NCI-H2081 (cell line): ENCODE data around the gene TSHZ3.

Experiments used
- DNase-seq, 2 experiments: peaks; one replicate each; lab custom pipeline; 2025; lab: John Stamatoyannopoulos, UW

TSHZ3 gene

GRCh38 chr19:31354799-31355664 lies 5.8 kb upstream of the TSHZ3 start:
- no peak for DNase-seq

- DNase-seq = no peak
Measured at GRCh38 chr19:31354316-31354715, 5.1 kb upstream of the TSHZ3 start.

- DNase-seq = no peak
Measured at GRCh38 chr19:31353833-31354232, 4.6 kb upstream of the TSHZ3 start.

- DNase-seq = no peak
Measured at GRCh38 chr19:31352782-31353651, 3.8 kb upstream of the TSHZ3 start.

- DNase-seq = no peak
Measured at GRCh38 chr19:31352296-31352781, 3.1 kb upstream of the TSHZ3 start.

GRCh38 chr19:31351855-31352195 lies 2.6 kb upstream of the TSHZ3 start:
- no peak for DNase-seq

GRCh38 chr19:31351056-31351854 lies 2.0 kb upstream of the TSHZ3 start:
- no peak for DNase-seq

- no peak for DNase-seq
Measured at GRCh38 chr19:31350693-31351055, 1.4 kb upstream of the TSHZ3 start.

- no peak for DNase-seq
Measured at GRCh38 chr19:31350033-31350692, 927 bp upstream of the TSHZ3 start.

GRCh38 chr19:31348481-31349159 lies 616 bp downstream of the TSHZ3 start:
- DNase-seq = no peak

- DNase-seq = no peak
Measured at GRCh38 chr19:31347828-31348392, 1.3 kb downstream of the TSHZ3 start.

- DNase-seq = no peak
Measured at GRCh38 chr19:31347354-31347753, 1.9 kb downstream of the TSHZ3 start.

GRCh38 chr19:31346184-31347059 lies 2.8 kb downstream of the TSHZ3 start:
- no peak for DNase-seq

GRCh38 chr19:31344403-31344802 lies 4.8 kb downstream of the TSHZ3 start:
- DNase-seq = no peak

GRCh38 chr19:31342926-31343325 lies 6.3 kb downstream of the TSHZ3 start:
- no peak for DNase-seq

- no peak for DNase-seq
Measured at GRCh38 chr19:31340042-31341025, 8.9 kb downstream of the TSHZ3 start.

- no peak for DNase-seq
Measured at GRCh38 chr19:31339411-31339810, 9.8 kb downstream of the TSHZ3 start.

GRCh38 chr19:31338069-31338776 lies 11.0 kb downstream of the TSHZ3 start:
- DNase-seq = no peak
